SK-N-SH (cell line): Measurements from ENCODE around the gene ME3. TPM values are rescaled to one million over a fixed set of nuclear protein-coding genes. Genes with fewer than 3 reads are reported as not detected.

Source experiments
- CTCF ChIA-PET: fragments of 300-600, 350-600 bp; formaldehyde crosslinking; extraction: SDS; loops from one replicate; lab custom pipeline; 2021; lab: Yijun Ruan, JAX
- POLR2A ChIA-PET: fragments of 350-600 bp; sonication (Branson Sonifier 250); formaldehyde crosslinking; extraction: SDS; loops from one replicate; lab custom pipeline; 2020; ENCODE audit warnings: antibody characterized with exemption, inconsistent platforms; lab: Yijun Ruan, JAX
- DNase-seq: peaks from one replicate; pipeline ENCODE4 v3.0.0; 2012
- H2AFZ ChIP-seq: fragments of 200-600 bp; sonication (generic); 2 replicates; pipeline ENCODE4 v1.8.1; 2016; ENCODE audit warnings: antibody characterized with exemption, mild to moderate bottlenecking, low read depth
- H3F3A ChIP-seq: fragments of 200-600 bp; sonication (generic); replicated peaks from 2 replicates; pipeline ENCODE3; 2016; ENCODE audit warnings: antibody characterized with exemption, mild to moderate bottlenecking; ENCODE audit not compliant: insufficient read depth
- H3K27ac ChIP-seq, 2 experiments: fragments of 200-500 bp in 1 of 2; fragments of 200-600 bp in 1 of 2; sonication (Bioruptor generic) in 1 of 2; sonication (generic), shearing (Covaris generic) in 1 of 2; 2 replicates each; pipeline versions ENCODE4 v1.5.1 to v1.6.1; 2014 to 2016; ENCODE audit warnings: low read depth in 2 of 2, inconsistent platforms in 1 of 2, low read length in 1 of 2, mild to moderate bottlenecking in 1 of 2, mixed read lengths in 1 of 2
- H3K27me3 ChIP-seq: fragments of 200-600 bp; sonication (generic), shearing (Covaris generic); 2 replicates; pipeline ENCODE4 v1.6.1; 2016; ENCODE audit warnings: mixed run types; ENCODE audit not compliant: insufficient read depth
- H3K36me3 ChIP-seq, 2 experiments: fragments of 200-500 bp in 1 of 2; fragments of 200-600 bp in 1 of 2; sonication (Bioruptor generic) in 1 of 2; sonication (generic) in 1 of 2; replicated peaks in 1 of 2; 2 replicates each; pipeline versions ENCODE3 to v1.5.1; 2014 to 2016; ENCODE audit warnings: low read length in 1 of 2, mild to moderate bottlenecking in 1 of 2; ENCODE audit not compliant: insufficient read depth in 2 of 2, control insufficient read depth in 1 of 2
- H3K4me1 ChIP-seq, 2 experiments: fragments of 200-500 bp in 1 of 2; fragments of 200-600 bp in 1 of 2; sonication (Bioruptor generic) in 1 of 2; sonication (generic), shearing (Covaris generic) in 1 of 2; 2 replicates each; pipeline versions ENCODE4 v1.5.1 to v1.6.1; 2014 to 2016; ENCODE audit warnings: low read depth in 1 of 2, low read length in 1 of 2, mixed run types in 1 of 2; ENCODE audit not compliant: insufficient read depth in 2 of 2, control insufficient read depth in 1 of 2
- H3K4me2 ChIP-seq: fragments of 200-600 bp; sonication (generic), shearing (Covaris generic); 2 replicates; pipeline ENCODE4 v1.6.1; 2017; ENCODE audit warnings: mixed run types
- H3K4me3 ChIP-seq, 2 experiments: fragments of 200-500 bp in 1 of 2; fragments of 200-600 bp in 1 of 2; sonication (Bioruptor generic) in 1 of 2; sonication (generic), shearing (Covaris generic) in 1 of 2; 2 replicates each; pipeline versions ENCODE4 v1.5.1 to v1.8.1; 2014 to 2016; ENCODE audit warnings: low read depth in 2 of 2, inconsistent platforms in 1 of 2, low read length in 1 of 2, mild to moderate bottlenecking in 1 of 2, mixed read lengths in 1 of 2, moderate library complexity in 1 of 2
- H3K79me2 ChIP-seq: fragments of 200-600 bp; sonication (generic); 2 replicates; pipeline ENCODE4 v1.8.1; 2017; ENCODE audit warnings: mild to moderate bottlenecking; ENCODE audit not compliant: insufficient read depth
- H3K9ac ChIP-seq: fragments of 200-600 bp; sonication (generic); 2 replicates; pipeline ENCODE4 v1.6.1; 2017; ENCODE audit warnings: mixed run types
- H3K9me2 ChIP-seq: fragments of 200-600 bp; sonication (generic); 2 replicates; pipeline ENCODE4 v1.6.1; 2017; ENCODE audit warnings: mixed run types
- H3K9me3 ChIP-seq: fragments of 200-600 bp; sonication (generic); 2 replicates; pipeline ENCODE4 v1.6.1; 2017; ENCODE audit warnings: mixed run types, mild to moderate bottlenecking, moderate library complexity
- H4K20me1 ChIP-seq: fragments of 200-600 bp; sonication (generic); 2 replicates; pipeline ENCODE4 v1.6.1; 2017; ENCODE audit warnings: mild to moderate bottlenecking, mixed run types; ENCODE audit not compliant: insufficient read depth
- CHD2 ChIP-seq: fragments of 150-350 bp; IDR thresholded peaks from 2 replicates; pipeline ENCODE4 v1.6.1; 2018; ENCODE audit warnings: low read length; ENCODE audit not compliant: partially characterized antibody
- ELF1 ChIP-seq: IDR thresholded peaks from 2 replicates; pipeline ENCODE4 v1.4.0; 2012
- EP300 ChIP-seq, 2 experiments: IDR thresholded peaks; 2 replicates each; pipeline versions ENCODE4 v1.4.0 to v1.6.1; 2012; ENCODE audit warnings: borderline replicate concordance in 1 of 2, low read depth in 1 of 2, low read length in 1 of 2
- FOSL2 ChIP-seq: IDR thresholded peaks from 2 replicates; pipeline ENCODE4 v1.4.0; 2012; ENCODE audit warnings: low read depth, mild to moderate bottlenecking, moderate library complexity, borderline replicate concordance
- FOXM1 ChIP-seq: IDR thresholded peaks from 2 replicates; pipeline ENCODE4 v1.4.0; 2012; ENCODE audit warnings: low read depth, mild to moderate bottlenecking
- GATA2 ChIP-seq: sonication (generic); formaldehyde crosslinking; IDR thresholded peaks from 2 replicates; pipeline ENCODE4 v1.5.0; 2020; ENCODE audit warnings: mild to moderate bottlenecking, missing genetic modification reagents
- JUND ChIP-seq: IDR thresholded peaks from 2 replicates; pipeline ENCODE4 v1.4.0; 2012
- MAX ChIP-seq: IDR thresholded peaks from 2 replicates; pipeline ENCODE4 v1.4.0; 2012; ENCODE audit warnings: low read depth
- MEF2A ChIP-seq: IDR thresholded peaks from 2 replicates; pipeline ENCODE4 v1.4.0; 2012; ENCODE audit warnings: low read depth, borderline replicate concordance
- NFIC ChIP-seq: IDR thresholded peaks from 2 replicates; pipeline ENCODE4 v1.4.0; 2012; ENCODE audit warnings: borderline replicate concordance
- PBX3 ChIP-seq: IDR thresholded peaks from 2 replicates; pipeline ENCODE4; 2012
- POLR2AphosphoS5 ChIP-seq: IDR thresholded peaks from 2 replicates; pipeline ENCODE4 v1.6.1; 2012; ENCODE audit warnings: low read depth, low read length
- RFX5 ChIP-seq: IDR thresholded peaks from 2 replicates; pipeline ENCODE4 v1.6.1; 2012; ENCODE audit warnings: mild to moderate bottlenecking, improper control_type of control experiment, low read length
- RXRA ChIP-seq: IDR thresholded peaks from 2 replicates; pipeline ENCODE4 v1.4.0; 2012; ENCODE audit warnings: low read depth, mild to moderate bottlenecking, borderline replicate concordance
- SIN3A ChIP-seq: IDR thresholded peaks from 2 replicates; pipeline ENCODE4 v1.6.1; 2012; ENCODE audit warnings: low read depth, mild to moderate bottlenecking, low read length, moderate library complexity, borderline replicate concordance
- TCF12 ChIP-seq: IDR thresholded peaks from 2 replicates; pipeline ENCODE4 v1.4.0; 2012
- TEAD4 ChIP-seq: IDR thresholded peaks from 2 replicates; pipeline ENCODE4 v1.4.0; 2012; ENCODE audit warnings: mild to moderate bottlenecking, borderline replicate concordance; ENCODE audit not compliant: insufficient read depth
- USF1 ChIP-seq: IDR thresholded peaks from 2 replicates; pipeline ENCODE4 v1.4.0; 2012; ENCODE audit warnings: low read depth, borderline replicate concordance
- YY1 ChIP-seq: IDR thresholded peaks from 2 replicates; pipeline ENCODE4 v1.4.0; 2012; ENCODE audit warnings: low read depth, mild to moderate bottlenecking
- ZBTB33 ChIP-seq: IDR thresholded peaks from 2 replicates; pipeline ENCODE4 v1.4.0; 2012; ENCODE audit warnings: low read depth, borderline replicate concordance
- WGBS: methylation state at CpG from one replicate; pipeline ENCODE4 v1.1.6; 2017; ENCODE audit warnings: low lambda C conversion rate; 5-methylcytosine and 5-hydroxymethylcytosine counted together
- polyA plus RNA-seq, 3 experiments: library from polyadenylated mRNA; depleted of rRNA; stranded (reverse); fragments of >200 nt; gene quantifications; 2 replicates each; pipeline ENCODE4 v1.2.3, GENCODE V29; 2012

Gene ME3
- polyA plus RNA-seq, 1 of the 3 experiments (the other 2 are of a cell fraction): 22.0 TPM

GRCh38 chr11:86719781-86720463 lies 47.5 kb upstream of the ME3 start:
- 0% methylated on average over 1 of the region's 1 CpG for WGBS
- Histone ChIP-seq H3K4me1 (peaks cover 0 to 18% of the 10 kb centered on the region in 2 experiments; a peak in 2 of 4 replicates), H3K27ac (peak overlapping the region; percentile 87 to 94), H3K4me3 (no peak overlapping the region), H3K4me2 (peak overlapping the region; percentile 51), H2AFZ (no peak overlapping the region), H3K79me2 (0 out of 2 replicates have a peak, but pooled peaks cover 8% of the 10 kb centered on the region), H3K9me2 (no peaks in the 10 kb centered on the region), H4K20me1 (no peaks in the 10 kb centered on the region), H3K36me3 (peaks cover 0 to 30% of the 10 kb centered on the region in 2 experiments), H3K9ac (peak overlapping the region; percentile 48; the same call in 1 of the 2 replicates), H3F3A (peaks cover 36% of the 10 kb centered on the region), H3K27me3 (no peaks in the 10 kb centered on the region), H3K9me3 (peaks cover 11% of the 10 kb centered on the region)
- POLR2A ChIA-PET: no interaction called here
- TF ChIP-seq FOSL2 (peak; percentile 97), EP300 (IDR thresholded peaks at IDR 0.05; ENCODE audit: borderline replicate concordance in 1 of 2, low read depth in 1 of 2, low read length in 1 of 2) (peak; percentile 57 to 98; a peak in 3 of 4 replicates), SIN3A (0 out of 2 replicates have a peak, but pooled peaks have one; percentile 31), POLR2AphosphoS5 (peak; percentile 85; the same call in 1 of the 2 replicates), ELF1 (no peak), YY1 (0 out of 2 replicates have a peak, but pooled peaks have one; percentile 19), RXRA (peak; percentile 83; the same call in 1 of the 2 replicates), TEAD4 (peak; percentile 98), RFX5 (no peak), USF1 (no peak), GATA2 (no peak), MAX (peak; percentile 80), TCF12 (peak; percentile 93), NFIC (peak; percentile 97), ZBTB33 (peak; percentile 76; the same call in 1 of the 2 replicates), CHD2 (no peak), MEF2A (peak; percentile 60), PBX3 (peak; percentile 98), FOXM1 (peak; percentile 87; the same call in 1 of the 2 replicates), JUND (peak; percentile 99)
- no peak for DNase-seq
- CTCF ChIA-PET: no interaction called here
